HG02852 (cell line): ENCODE measurements around the gene FBL.
"Not testable (repeated sequence)": the region's sequence is repeated elsewhere in the genome, so short reads cannot be mapped to it uniquely, and the experiment has no call there.

Experiments
- ATAC-seq: cut with Tn5 transposase; IDR thresholded peaks from one replicate; pipeline ENCODE4 v1.9.1; 2021; ENCODE audit warnings: mild to moderate bottlenecking, moderate library complexity; ENCODE audit not compliant: unreplicated experiment

Gene FBL

GRCh38 chr19:39877488-39877887 is 31.3 kb upstream of the FBL start:
- ATAC-seq = not testable (repeated sequence)

GRCh38 chr19:39876486-39876885 is 30.3 kb upstream of the FBL start:
- not testable (repeated sequence) for ATAC-seq

- not testable (repeated sequence) for ATAC-seq
These were observed 29.3 kb upstream of the FBL start for GRCh38 chr19:39875401-39875864.

DNA sequence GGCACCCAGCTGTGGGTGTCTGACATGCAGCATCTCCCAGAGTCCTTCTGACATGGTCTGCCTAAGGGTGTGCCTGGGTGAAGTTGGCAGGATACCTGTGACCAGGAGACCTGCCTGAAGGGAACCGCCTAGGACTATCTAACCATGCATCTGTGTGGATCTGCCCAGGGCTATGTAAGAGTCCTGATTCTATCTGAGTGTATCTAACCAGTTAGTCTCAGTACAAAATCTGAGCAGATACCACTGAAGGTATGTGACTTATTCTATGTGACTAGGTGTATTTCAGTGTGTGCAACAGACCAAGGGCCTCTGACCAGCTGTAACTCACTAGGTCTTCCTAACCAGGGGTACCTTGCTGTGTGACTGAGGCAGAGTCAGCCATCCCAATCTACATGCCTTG is 28.2 kb upstream of the FBL start:
- ATAC-seq = no peak

DNA sequence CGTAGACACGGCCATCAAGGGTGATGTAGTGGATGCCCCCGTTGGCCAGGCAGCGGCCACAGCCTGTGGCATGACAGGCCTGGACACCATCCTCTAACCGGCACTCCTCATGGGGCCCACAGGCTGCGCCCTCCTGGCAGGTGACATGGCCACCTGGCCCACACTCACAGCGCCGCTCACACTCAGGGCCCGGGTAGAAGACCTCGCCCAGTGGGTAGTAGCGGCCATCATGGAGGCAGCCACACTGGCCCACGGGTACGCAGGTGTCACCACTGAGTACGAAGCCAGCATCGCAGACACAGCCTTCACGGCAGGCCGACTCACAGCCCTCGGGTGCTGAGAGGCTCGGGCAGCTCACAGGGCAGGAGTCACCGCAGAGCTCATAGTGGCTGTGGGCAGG is 27.2 kb upstream of the FBL start:
- no peak for ATAC-seq

GRCh38 chr19:39871886-39872866 is 26.0 kb upstream of the FBL start:
- ATAC-seq = no peak

GRCh38 chr19:39871362-39871761 is 25.2 kb upstream of the FBL start:
- no peak for ATAC-seq

- no peak for ATAC-seq
These were observed 24.2 kb upstream of the FBL start for GRCh38 chr19:39870171-39870971.

- no peak for ATAC-seq
These were observed 21.8 kb upstream of the FBL start for GRCh38 chr19:39867952-39868351.

GRCh38 chr19:39867133-39867532 is 21.0 kb upstream of the FBL start:
- no peak for ATAC-seq

DNA sequence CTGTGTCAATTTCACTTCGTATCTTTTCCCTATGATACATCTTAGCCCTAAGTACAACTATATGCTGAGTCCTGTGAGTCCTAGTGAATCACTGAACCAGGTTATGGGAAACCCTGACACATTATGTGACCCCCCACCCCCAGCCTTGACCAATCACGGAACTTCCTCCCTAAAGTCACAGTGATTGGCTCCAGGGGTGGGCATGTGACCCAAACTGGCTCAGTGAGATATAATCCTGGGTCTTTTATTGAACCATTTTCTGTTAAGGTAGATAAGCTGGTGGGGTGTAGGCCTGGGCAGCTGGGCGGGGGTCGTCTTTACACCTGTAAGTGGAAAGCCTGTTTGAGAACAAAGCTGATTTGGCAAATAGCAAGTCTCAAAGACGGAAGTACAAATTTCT is 19.8 kb upstream of the FBL start:
- no peak for ATAC-seq

GRCh38 chr19:39865186-39865585 is 19.0 kb upstream of the FBL start:
- no peak for ATAC-seq

DNA sequence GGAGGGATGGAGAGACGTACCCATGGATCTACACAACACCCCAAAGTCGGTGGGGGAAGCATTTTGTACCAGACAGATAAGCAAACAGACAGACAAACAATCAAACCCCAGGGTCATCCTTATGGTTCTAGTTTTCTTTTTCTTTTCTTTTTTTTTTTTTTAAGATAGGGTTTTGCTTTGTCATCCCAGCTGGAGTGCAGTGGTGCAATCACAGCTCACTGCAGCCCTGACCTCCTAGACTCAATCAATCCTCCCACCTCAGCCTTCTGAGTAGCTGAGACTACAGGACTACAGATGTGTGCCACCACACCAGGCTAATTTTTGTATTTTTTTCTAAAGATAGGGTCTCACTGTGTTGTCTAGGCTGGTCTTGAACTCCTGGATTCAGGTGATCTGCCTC is 17.9 kb upstream of the FBL start:
- no peak for ATAC-seq

GRCh38 chr19:39858541-39858940 is 12.4 kb upstream of the FBL start:
- no peak for ATAC-seq

DNA sequence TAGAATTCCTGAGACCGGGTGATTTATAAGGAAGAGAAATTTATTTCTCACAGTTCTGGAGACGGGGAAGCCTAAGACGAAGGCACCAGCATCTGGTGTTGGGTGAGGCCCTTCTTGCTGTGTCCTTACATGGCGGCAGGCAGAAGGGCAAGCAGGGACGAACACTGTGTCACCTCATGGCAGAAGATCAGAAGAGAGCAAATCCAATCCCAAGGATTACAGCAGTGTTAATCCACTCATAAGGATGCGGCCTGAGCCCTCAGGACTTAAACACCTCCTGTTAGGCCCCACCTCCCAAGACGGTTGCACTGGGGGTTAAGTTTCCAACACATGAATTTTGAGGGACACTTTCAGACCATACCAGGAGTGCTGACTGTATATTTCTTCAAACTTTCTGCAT is 6.7 kb upstream of the FBL start:
- no peak for ATAC-seq

DNA sequence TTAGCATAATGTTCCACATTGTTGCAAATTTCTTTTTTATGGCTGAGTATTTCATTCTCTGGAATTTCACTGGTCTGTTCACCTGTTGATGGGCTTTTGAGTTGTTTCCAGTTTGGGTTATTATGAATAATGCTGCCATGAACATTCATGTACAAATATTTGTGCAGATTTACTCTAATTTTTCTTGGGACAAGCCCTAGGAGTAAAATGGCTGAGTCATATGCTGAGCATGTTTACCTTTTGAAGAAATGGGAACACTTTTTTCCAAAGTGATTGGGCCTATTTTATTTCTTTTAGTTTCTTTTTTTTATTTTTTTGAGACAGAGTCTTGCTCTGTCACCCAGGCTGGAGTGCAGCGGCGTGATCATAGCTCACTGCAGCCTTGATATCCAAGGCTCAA is 4.7 kb upstream of the FBL start:
- no peak for ATAC-seq

DNA sequence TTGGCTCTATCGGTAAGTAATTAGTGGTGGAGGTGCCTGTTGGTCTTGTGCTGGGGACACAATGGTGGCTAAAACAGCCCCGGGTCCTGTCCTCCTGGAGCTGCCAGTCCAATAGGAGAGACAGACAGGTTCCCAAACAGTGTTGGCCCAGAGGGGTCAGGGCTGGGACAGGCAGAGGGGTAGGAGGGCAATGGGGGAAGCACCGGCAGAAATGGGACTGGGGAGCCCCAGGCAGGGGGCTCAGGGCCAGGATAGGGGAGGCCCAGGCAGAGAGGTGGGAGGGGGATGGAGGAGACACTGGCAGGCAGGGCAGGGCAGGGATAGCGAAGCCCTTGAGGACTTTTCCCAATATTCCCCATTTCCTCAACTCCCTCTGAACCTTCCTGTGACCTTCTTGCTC is 2.2 kb upstream of the FBL start:
- ATAC-seq = no peak

GRCh38 chr19:39847525-39847924 is 1.3 kb upstream of the FBL start:
- no peak for ATAC-seq

GRCh38 chr19:39846678-39847486 is 703 bp upstream of the FBL start:
- ATAC-seq = no peak

DNA sequence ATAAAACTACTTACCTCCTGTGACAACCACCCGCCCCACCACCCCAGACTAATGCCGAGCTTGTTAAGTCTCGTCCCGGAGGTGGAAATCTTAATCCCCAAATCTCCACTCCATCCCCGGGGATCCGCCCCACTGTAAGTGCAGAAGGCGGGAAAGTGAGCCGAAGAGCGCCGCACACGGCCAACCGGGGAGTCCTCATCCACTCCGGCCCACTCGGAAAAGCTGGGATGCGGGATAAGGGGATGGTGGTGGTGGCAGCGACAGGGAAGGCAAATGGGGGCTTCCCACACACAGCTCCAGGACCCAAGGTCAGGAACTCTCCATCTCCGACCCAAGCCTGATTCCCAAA is 621 bp downstream of the FBL start:
- no peak for ATAC-seq

DNA sequence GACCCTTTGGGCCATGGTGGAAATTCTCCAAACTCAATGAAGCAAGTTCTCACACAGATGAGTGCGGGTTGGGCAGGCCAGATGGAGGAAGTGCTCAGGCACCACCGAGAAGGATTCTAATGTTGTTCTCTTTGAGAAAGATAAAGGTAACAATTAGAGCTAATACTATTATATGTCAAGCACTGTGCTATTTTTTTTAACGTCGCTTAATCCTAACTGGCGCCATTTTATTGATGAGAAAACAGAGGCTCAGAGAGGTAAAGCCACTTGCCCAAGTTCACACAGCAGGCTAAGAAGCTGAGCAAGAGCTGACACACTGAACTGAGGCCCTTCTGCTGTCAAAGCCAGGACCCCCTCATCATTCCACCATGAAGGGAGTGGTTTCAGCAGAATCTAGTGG is 1.0 kb downstream of the FBL start:
- no peak for ATAC-seq
